Measurements from ENCODE around the gene CLNK.

GRCh38 chr4:10480616-10481015 is 204.0 kb downstream of the CLNK start:
- TF ChIP-seq CTCF (IDR thresholded peaks at IDR 0.05; ENCODE audit: low read depth, low read length), result no peak
- TF ChIP-seq EZH2phosphoT487 (IDR thresholded peaks at IDR 0.05; ENCODE audit: low read depth), result no peak

Data from OCI-LY3 (cell line).